HEK293T (cell line): ENCODE data around the gene VWA3B.
A peak's percentile ranks its signal among the peaks of the same experiment; 100 is the strongest.
"Not testable (repeated sequence)": the region's sequence is repeated elsewhere in the genome, so short reads cannot be mapped to it uniquely, and the experiment has no call there.

ENCODE experiments used
- CTCF ChIA-PET: fragments of 350-600 bp; formaldehyde crosslinking; extraction: SDS; loops from one replicate; lab custom pipeline; 2021; ENCODE audit warnings: antibody characterized with exemption, inconsistent platforms; lab: Yijun Ruan, JAX
- POLR2A ChIA-PET: fragments of 350-600 bp; formaldehyde crosslinking; extraction: SDS; loops from one replicate; lab custom pipeline; 2020; ENCODE audit warnings: antibody characterized with exemption, inconsistent platforms; lab: Yijun Ruan, JAX
- DNase-seq: peaks from one replicate; pipeline ENCODE4 v3.0.0; 2012; ENCODE audit warnings: mixed read lengths; ENCODE audit errors: extremely low spot score
- ARNT ChIP-seq: fragments of 450-650 bp; IDR thresholded peaks from 2 replicates; pipeline ENCODE4 v1.6.1; 2017; ENCODE audit warnings: mild to moderate bottlenecking
- BHLHE40 ChIP-seq: fragments of 450-650 bp; IDR thresholded peaks from 2 replicates; pipeline ENCODE4 v1.6.1; 2016; ENCODE audit warnings: mild to moderate bottlenecking, moderate library complexity, borderline replicate concordance
- CTBP1 ChIP-seq: fragments of 450-650 bp; IDR thresholded peaks from 2 replicates; pipeline ENCODE4 v1.6.1; 2016; ENCODE audit warnings: borderline replicate concordance
- ELF4 ChIP-seq: fragments of 450-650 bp; IDR thresholded peaks from 2 replicates; pipeline ENCODE4 v1.6.1; 2017; ENCODE audit warnings: antibody characterized with exemption
- FOXA1 ChIP-seq: fragments of 450-650 bp; IDR thresholded peaks from 2 replicates; pipeline ENCODE4 v1.6.1; 2016; ENCODE audit warnings: mild to moderate bottlenecking
- FOXK2 ChIP-seq: fragments of 450-650 bp; IDR thresholded peaks from 2 replicates; pipeline ENCODE4 v1.6.1; 2016; ENCODE audit warnings: mild to moderate bottlenecking
- FOXM1 ChIP-seq: fragments of 450-650 bp; IDR thresholded peaks from 2 replicates; pipeline ENCODE4 v1.6.1; 2017; ENCODE audit warnings: mild to moderate bottlenecking, borderline replicate concordance
- HDGF ChIP-seq: fragments of 450-650 bp; IDR thresholded peaks from 2 replicates; pipeline ENCODE4 v1.6.1; 2017; ENCODE audit warnings: antibody characterized with exemption, borderline replicate concordance
- L3MBTL2 ChIP-seq: fragments of 450-650 bp; conservative IDR thresholded peaks from 2 replicates; pipeline ENCODE4 v1.6.1; 2016; ENCODE audit warnings: mild to moderate bottlenecking
- LEF1 ChIP-seq: fragments of 450-650 bp; IDR thresholded peaks from 2 replicates; pipeline ENCODE4 v1.6.1; 2017; ENCODE audit warnings: mild to moderate bottlenecking, borderline replicate concordance
- NFRKB ChIP-seq: fragments of 450-650 bp; IDR thresholded peaks from 2 replicates; pipeline ENCODE4 v1.6.1; 2016; ENCODE audit warnings: mild to moderate bottlenecking, moderate library complexity
- PKNOX1 ChIP-seq: fragments of 450-650 bp; IDR thresholded peaks from 2 replicates; pipeline ENCODE4 v1.6.1; 2016
- SP1 ChIP-seq: fragments of 450-650 bp; IDR thresholded peaks from 2 replicates; pipeline ENCODE4 v1.6.1; 2017
- SUZ12 ChIP-seq: fragments of 450-650 bp; IDR thresholded peaks from 2 replicates; pipeline ENCODE4 v1.6.1; 2016; ENCODE audit warnings: mild to moderate bottlenecking
- TARDBP ChIP-seq: fragments of 450-650 bp; IDR thresholded peaks from 2 replicates; pipeline ENCODE4 v1.6.1; 2016
- ZNF384 ChIP-seq: fragments of 450-650 bp; IDR thresholded peaks from 2 replicates; pipeline ENCODE4 v1.6.1; 2016

Gene VWA3B

GRCh38 chr2:98253461-98254070 lies 166.6 kb downstream of the VWA3B start:
- ChIA-PET CTCF (interaction anchor here (1.2 kb wide), 1 partner anchor 16 kb away, joined by 4 read pairs; no protein-coding TSS in a partner anchor), POLR2A (no interaction called here)
- no peak for DNase-seq
- TF ChIP-seq FOXK2 (no peak), ARNT (no peak), FOXM1 (no peak), LEF1 (no peak), SUZ12 (no peak), CTBP1 (no peak)

- ChIA-PET CTCF (interaction anchor here (0.7 to 1.2 kb wide), 2 partner anchors 15 to 1894 kb away, joined by 3 to 4 read pairs; no protein-coding TSS in a partner anchor), POLR2A (no interaction called here)
- no peak for DNase-seq
- TF ChIP-seq CTBP1: no peak
- TF ChIP-seq TARDBP: no peak
- TF ChIP-seq FOXM1: no peak
- no peak for TF ChIP-seq NFRKB
- TF ChIP-seq SUZ12: no peak
- no peak for TF ChIP-seq ARNT
- no peak for TF ChIP-seq LEF1
- TF ChIP-seq L3MBTL2: no peak
- TF ChIP-seq FOXA1: no peak
- no peak for TF ChIP-seq ELF4
- no peak for TF ChIP-seq HDGF
These were observed 167.6 kb downstream of the VWA3B start for GRCh38 chr2:98254504-98255059.

GRCh38 chr2:98258906-98259305 lies 171.9 kb downstream of the VWA3B start:
- ChIA-PET CTCF (no interaction called here), POLR2A (no interaction called here)
- DNase-seq: no peak
- TF ChIP-seq FOXM1: no peak
- no peak for TF ChIP-seq PKNOX1
- no peak for TF ChIP-seq HDGF
- TF ChIP-seq FOXK2: no peak
- TF ChIP-seq BHLHE40: no peak
- TF ChIP-seq TARDBP: no peak
- TF ChIP-seq CTBP1: no peak
- TF ChIP-seq SP1: no peak

- no peak for DNase-seq
- no peak for TF ChIP-seq FOXA1
- TF ChIP-seq FOXM1: no peak
- no peak for TF ChIP-seq SUZ12
- TF ChIP-seq ARNT: no peak
- TF ChIP-seq LEF1: no peak
- no peak for TF ChIP-seq L3MBTL2
- no peak for TF ChIP-seq SP1
- no peak for TF ChIP-seq PKNOX1
- POLR2A ChIA-PET: no interaction called here
- CTCF ChIA-PET: no interaction called here
These were observed 176.4 kb downstream of the VWA3B start for GRCh38 chr2:98263362-98263761.

GRCh38 chr2:98268225-98268624 lies 181.3 kb downstream of the VWA3B start:
- DNase-seq, POLR2A ChIA-PET: not testable (repeated sequence)
- CTCF ChIA-PET: interaction anchor here (0.6 to 1.1 kb wide), 3 partner anchors 21 to 461 kb away, joined by 3 to 4 read pairs (median 3); no protein-coding TSS in a partner anchor

GRCh38 chr2:98269274-98269673 lies 182.3 kb downstream of the VWA3B start:
- ChIA-PET CTCF (interaction anchor here (0.7 to 1.4 kb wide), 6 partner anchors 8 to 462 kb away, joined by 3 to 10 read pairs (median 4); no protein-coding TSS in a partner anchor), POLR2A (interaction anchor here (0.6 to 1.0 kb wide), 2 partner anchors 340 to 1880 kb away, joined by 3 to 4 read pairs; no protein-coding TSS in a partner anchor)
- no peak for TF ChIP-seq FOXM1
- TF ChIP-seq TARDBP: no peak
- TF ChIP-seq HDGF: no peak
- TF ChIP-seq ZNF384: no peak
- TF ChIP-seq SP1: no peak
- no peak for TF ChIP-seq SUZ12
- TF ChIP-seq BHLHE40: no peak
- TF ChIP-seq NFRKB: no peak
- no peak for TF ChIP-seq CTBP1
- no peak for TF ChIP-seq LEF1
- DNase-seq: peak; percentile 62

GRCh38 chr2:98269830-98270229 lies 182.9 kb downstream of the VWA3B start:
- POLR2A ChIA-PET: interaction anchor here (0.6 to 1.0 kb wide), 2 partner anchors 339 to 1879 kb away, joined by 3 to 4 read pairs; no protein-coding TSS in a partner anchor
- TF ChIP-seq PKNOX1 (no peak), TARDBP (no peak), ARNT (no peak), HDGF (no peak), SUZ12 (no peak), FOXA1 (no peak), FOXK2 (no peak), L3MBTL2 (no peak), ZNF384 (no peak), LEF1 (no peak), ELF4 (no peak), FOXM1 (no peak), BHLHE40 (no peak), NFRKB (no peak), SP1 (no peak)
- no peak for DNase-seq
- CTCF ChIA-PET: interaction anchor here (0.7 to 1.4 kb wide), 4 partner anchors 8 to 28 kb away, joined by 3 to 10 read pairs (median 4); no protein-coding TSS in a partner anchor
